Measurements from ENCODE around the gene ESR1.
"Not testable (repeated sequence)": the region's sequence is repeated elsewhere in the genome, so short reads cannot be mapped to it uniquely, and the experiment has no call there.

The ESR1 gene

DNA sequence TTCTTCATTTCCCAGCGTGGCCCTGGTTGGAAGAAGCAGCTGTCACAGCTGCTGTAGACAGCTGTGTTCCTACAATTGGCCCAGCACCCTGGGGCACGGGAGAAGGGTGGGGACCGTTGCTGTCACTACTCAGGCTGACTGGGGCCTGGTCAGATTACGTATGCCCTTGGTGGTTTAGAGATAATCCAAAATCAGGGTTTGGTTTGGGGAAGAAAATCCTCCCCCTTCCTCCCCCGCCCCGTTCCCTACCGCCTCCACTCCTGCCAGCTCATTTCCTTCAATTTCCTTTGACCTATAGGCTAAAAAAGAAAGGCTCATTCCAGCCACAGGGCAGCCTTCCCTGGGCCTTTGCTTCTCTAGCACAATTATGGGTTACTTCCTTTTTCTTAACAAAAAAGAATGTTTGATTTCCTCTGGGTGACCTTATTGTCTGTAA lies 292.7 kb downstream of the ESR1 start:
- no peak for DNase-seq

DNA sequence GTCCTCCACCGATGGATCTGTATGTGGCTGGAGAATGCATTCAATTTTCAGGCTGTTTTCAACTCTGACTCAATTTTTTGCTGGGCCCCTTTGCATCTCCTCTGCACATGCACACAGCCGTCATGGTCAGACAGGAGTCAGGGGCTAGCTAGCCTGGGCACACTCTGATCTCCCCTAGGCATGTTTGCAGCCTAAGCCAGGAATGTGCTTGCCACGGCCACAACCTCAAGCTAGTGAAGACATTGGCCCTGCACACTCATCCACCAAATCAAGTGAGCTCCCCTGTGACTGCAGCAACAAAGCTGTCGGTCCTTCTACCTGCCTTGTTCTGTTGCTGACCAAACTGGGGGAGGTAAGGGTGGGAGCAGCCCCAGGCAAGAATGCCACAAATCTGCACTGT lies 300.5 kb downstream of the ESR1 start:
- no peak for DNase-seq

GRCh38 chr6:152110886-152111820 lies 303.7 kb downstream of the ESR1 start:
- DNase-seq, result no peak

- no peak for DNase-seq
Measured at GRCh38 chr6:152112491-152113261, 305.2 kb downstream of the ESR1 start.

GRCh38 chr6:152117156-152118133 lies 310.0 kb downstream of the ESR1 start:
- DNase-seq, result no peak

DNA sequence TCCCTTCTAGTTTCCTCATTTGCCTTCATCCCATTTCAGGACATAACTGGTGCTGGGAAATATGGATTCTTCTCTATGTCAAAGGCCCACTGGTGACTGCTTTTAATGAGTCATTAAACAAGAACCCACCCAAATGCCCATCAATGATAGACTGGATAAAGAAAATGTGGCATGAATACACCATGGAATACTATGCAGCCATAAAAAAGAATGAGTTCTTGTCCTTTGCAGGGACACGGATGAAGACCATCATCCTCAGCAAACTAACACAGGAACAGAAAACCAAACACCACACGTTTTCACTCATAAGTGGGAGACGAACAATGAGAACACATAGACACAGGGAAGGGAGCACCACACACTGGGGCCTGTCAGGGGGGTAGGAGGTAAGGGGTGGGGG lies 310.7 kb downstream of the ESR1 start:
- no peak for DNase-seq

DNA sequence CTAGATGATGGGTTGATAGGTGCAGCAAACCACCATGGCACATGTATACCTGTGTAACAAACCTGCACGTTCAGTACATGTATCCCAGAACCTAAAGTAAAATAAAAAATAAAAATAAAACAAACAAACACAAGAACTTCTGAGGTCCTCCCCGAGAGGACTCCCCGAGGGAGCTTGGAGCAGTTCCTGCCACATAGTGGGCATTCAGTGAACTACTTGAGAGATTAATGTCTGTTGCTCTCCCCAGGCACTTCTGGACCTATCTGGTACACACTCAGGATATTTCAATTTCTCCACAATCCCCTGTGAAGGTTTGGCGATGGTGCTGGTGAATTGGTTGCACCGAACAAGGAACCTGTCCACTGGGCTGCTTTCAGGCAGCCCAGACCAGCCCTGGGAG lies 311.2 kb downstream of the ESR1 start:
- DNase-seq, result no peak

DNA sequence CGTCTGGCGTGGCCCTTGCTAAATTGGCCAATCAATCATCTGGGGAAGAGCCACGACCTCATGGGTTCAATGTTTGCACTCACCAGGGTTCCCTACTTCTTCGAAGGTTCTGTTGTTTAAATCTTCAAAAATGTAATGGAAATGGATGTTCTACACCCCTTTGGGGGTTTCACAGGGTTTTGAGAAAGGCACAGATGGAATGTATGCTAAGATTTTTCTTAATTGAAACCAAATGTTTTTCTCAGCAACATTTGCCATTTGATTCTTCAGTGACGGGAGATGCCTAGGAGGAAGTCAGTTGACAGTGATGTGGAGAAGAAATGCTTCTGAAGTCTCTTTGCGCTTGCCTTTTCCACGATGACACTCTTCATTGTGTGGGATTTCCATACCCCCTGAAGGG lies 312.3 kb downstream of the ESR1 start:
- DNase-seq, result no peak

GRCh38 chr6:152121910-152122309 lies 314.4 kb downstream of the ESR1 start:
- DNase-seq, result no peak

- DNase-seq, result no peak
Measured at GRCh38 chr6:152122434-152122833, 315.0 kb downstream of the ESR1 start.

DNA sequence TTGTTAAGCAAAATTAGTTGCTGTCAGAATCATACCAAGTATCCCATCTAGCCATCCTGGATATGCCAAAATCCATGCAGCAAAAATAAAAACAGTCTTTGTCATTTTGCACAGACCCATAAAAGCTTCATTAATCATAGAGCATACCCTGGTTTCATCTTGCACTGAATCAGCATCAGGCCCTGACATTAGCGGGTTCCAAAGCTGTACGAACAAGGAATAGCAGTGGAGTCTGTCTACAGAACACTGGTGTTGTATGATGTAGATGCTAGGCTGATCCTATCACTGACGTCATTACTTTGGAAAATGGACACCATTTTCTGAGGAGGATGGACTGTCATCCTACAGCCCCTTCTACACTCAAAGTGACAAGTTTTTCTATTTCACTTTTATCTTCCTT lies 315.6 kb downstream of the ESR1 start:
- no peak for DNase-seq

- DNase-seq, result no peak
Measured at GRCh38 chr6:152124429-152125074, 317.1 kb downstream of the ESR1 start.

- DNase-seq, result no peak
Measured at GRCh38 chr6:152127432-152128165, 320.1 kb downstream of the ESR1 start.

DNA sequence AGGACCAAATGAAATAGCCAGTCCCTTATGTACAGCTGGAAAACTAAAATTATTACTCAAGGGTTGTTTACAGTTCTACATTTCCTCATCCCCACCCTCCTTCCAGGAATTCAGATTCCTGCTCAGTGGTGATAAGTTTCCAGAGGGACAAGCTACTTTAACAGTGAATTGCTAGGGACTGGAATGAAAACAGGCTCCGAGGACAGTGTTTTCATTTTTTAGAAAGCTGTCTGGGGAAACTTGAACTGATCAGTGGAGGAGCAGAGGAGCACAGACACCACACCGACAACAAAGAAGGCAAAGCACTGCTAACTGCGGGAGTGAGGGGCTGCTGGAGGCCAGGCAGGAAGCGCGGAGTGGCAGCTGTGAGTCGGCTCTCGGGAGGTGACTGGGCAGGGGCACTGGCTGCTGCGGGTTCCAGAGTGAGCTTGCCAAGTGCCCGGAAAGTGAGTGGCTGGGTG lies 322.2 kb downstream of the ESR1 start:
- DNase-seq, result no peak

DNA sequence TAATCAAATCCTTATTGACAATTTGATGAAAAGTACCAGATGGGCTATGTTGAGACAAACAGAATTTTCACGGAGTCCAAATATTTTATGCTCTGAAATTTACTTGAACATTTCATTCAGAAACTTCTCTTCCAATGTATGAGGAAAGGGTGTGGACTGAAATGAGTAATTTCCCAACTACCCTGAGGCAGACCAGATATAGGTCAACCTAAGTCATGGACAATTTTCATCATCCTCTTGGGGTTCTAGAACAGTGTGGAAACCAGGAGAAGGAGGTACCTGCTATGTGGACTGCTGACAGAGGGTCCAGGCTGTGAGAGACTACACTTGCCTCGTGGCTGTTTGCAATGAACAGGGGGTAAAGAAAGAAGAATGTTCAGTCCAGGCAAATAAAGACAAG lies 323.0 kb downstream of the ESR1 start:
- DNase-seq, result no peak

- DNase-seq, result no peak
Measured at GRCh38 chr6:152135755-152136448, 328.4 kb downstream of the ESR1 start.

DNA sequence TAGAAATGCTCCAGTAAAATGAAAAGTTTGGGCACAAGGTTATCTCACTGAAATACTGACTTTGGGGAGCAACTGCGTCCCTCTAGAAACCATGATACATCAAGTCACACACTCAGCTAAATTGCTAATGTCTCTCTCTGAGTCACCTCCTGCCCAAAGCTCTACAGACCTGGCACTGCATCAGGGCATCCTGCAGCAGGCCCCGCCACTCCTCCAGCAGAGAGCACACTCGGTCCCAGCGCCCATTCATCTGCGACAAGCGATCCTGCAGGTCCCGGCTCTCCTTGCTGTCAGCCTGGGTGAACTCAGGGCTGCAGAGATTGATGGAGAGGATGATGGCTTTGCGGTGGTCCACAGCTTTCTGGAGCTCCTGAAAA lies 329.0 kb downstream of the ESR1 start:
- DNase-seq, result no peak

GRCh38 chr6:152138344-152138743 lies 330.9 kb downstream of the ESR1 start:
- not testable (repeated sequence) for DNase-seq

DNA sequence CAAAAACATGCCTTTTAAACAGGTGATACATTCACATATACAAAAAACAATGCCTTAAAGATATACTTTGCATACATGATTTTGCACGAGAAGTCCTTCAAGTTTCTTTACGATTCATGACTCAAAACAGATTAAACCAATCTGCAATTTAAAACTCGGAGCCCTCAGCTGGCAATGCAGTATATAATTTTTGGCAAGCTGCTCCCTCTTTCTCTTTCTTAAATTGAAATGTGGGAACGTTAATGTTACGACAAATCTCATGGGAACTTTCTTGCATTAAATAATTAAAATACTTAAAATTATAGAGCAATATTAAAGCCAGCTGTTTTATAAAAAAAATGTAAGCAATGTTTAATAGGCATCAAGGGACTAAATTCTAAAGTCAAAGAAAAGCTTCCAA lies 334.6 kb downstream of the ESR1 start:
- DNase-seq, result no peak

DNA sequence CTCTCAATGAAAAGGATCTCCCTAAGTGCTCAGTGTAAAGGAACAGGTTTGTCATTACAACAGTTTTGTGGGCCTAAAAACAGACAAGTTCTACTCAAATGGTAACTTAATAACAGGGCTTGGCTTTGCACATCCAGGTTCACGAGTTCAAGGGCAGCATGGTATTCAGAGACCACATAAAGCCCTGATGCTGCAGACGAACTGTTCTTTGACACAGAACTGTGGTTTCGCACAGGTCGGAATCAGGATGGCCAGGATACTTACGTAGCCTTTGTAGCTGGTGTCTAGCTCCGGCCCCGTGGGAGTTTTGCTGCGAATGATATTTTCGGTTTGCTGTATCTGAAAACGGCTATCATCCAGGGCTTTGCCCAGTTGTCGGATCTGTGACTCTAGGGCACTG lies 335.9 kb downstream of the ESR1 start:
- no peak for DNase-seq

- DNase-seq, result no peak
Measured at GRCh38 chr6:152146385-152146784, 338.9 kb downstream of the ESR1 start.

Data from activated T-cell treated with anti-CD3 and anti-CD28 coated beads, Interleukin-2, amount 50 U/mL, for 48 hours (primary cell).